OCI-LY7 (cell line): ENCODE results near the gene MPRIP. TPM values are rescaled to one million over a fixed set of nuclear protein-coding genes. Genes with fewer than 3 reads are reported as not detected.

Experiments
- BruUV-seq: library from RNA; stranded (reverse); fragments of 400-500 nt; replicated peaks from 2 replicates; lab custom pipeline; 2021; lab: Mats Ljungman, UMichigan
- CTCF ChIA-PET: fragments of 300-600 bp; sonication (Branson Sonifier 250); formaldehyde crosslinking; loops from one replicate; lab custom pipeline; 2022; ENCODE audit warnings: antibody characterized with exemption; ENCODE audit not compliant: unreplicated experiment; lab: Charles Lee
- POLR2A ChIA-PET: fragments of 300-600 bp; sonication (Branson Sonifier 250); formaldehyde crosslinking; loops from one replicate; lab custom pipeline; 2022; ENCODE audit warnings: antibody characterized with exemption; lab: Charles Lee
- DNase-seq: peaks from one replicate; pipeline ENCODE4 v3.0.0-alpha.2; 2015; ENCODE audit warnings: low spot score
- H2AFZ ChIP-seq: fragments of 200-600 bp; sonication (generic), shearing (Covaris generic); 2 replicates; pipeline ENCODE4 v1.6.1; 2014; ENCODE audit warnings: mild to moderate bottlenecking, antibody characterized with exemption, low read length, moderate library complexity
- H3K27ac ChIP-seq: fragments of 200-600 bp; sonication (generic); 2 replicates; pipeline ENCODE4 v1.5.1; 2014; ENCODE audit warnings: mixed run types, low read depth, mild to moderate bottlenecking, moderate library complexity, low read length, inconsistent platforms; ENCODE audit not compliant: poor library complexity, severe bottlenecking
- H3K36me3 ChIP-seq: fragments of 200-600 bp; sonication (generic); 2 replicates; pipeline ENCODE4 v1.6.1; 2014; ENCODE audit warnings: mild to moderate bottlenecking, antibody characterized with exemption, low read length, moderate library complexity, mixed read lengths; ENCODE audit not compliant: insufficient read depth
- H3K4me1 ChIP-seq: fragments of 200-600 bp; sonication (generic); 2 replicates; pipeline ENCODE4 v1.5.1; 2014; ENCODE audit warnings: mild to moderate bottlenecking, low read length; ENCODE audit not compliant: insufficient read depth, poor library complexity, severe bottlenecking
- H3K4me2 ChIP-seq: fragments of 200-600 bp; sonication (generic); 2 replicates; pipeline ENCODE4 v1.6.1; 2014; ENCODE audit warnings: mild to moderate bottlenecking, low read length
- H3K4me3 ChIP-seq: fragments of 200-600 bp; sonication (generic); 2 replicates; pipeline ENCODE4 v1.5.1; 2014; ENCODE audit warnings: mild to moderate bottlenecking, low read depth, low read length; ENCODE audit not compliant: poor library complexity, severe bottlenecking
- H3K79me2 ChIP-seq: fragments of 200-600 bp; sonication (generic); 2 replicates; pipeline ENCODE4 v1.6.1; 2016; ENCODE audit warnings: low read depth, mild to moderate bottlenecking, low read length, moderate library complexity, mixed read lengths; ENCODE audit not compliant: insufficient read depth
- H3K9me2 ChIP-seq: fragments of 200-600 bp; sonication (generic); 2 replicates; pipeline ENCODE4 v1.6.1; 2016; ENCODE audit warnings: mild to moderate bottlenecking, low read length, mixed read lengths; ENCODE audit not compliant: insufficient read depth
- H3K9me3 ChIP-seq: fragments of 200-600 bp; sonication (generic); 2 replicates; pipeline ENCODE4 v1.6.1; 2014; ENCODE audit warnings: mild to moderate bottlenecking, mixed run types, low read length, mixed read lengths
- H4K20me1 ChIP-seq: fragments of 200-600 bp; sonication (generic); 2 replicates; pipeline ENCODE4 v1.6.1; 2014; ENCODE audit warnings: mild to moderate bottlenecking, antibody characterized with exemption, low read length, moderate library complexity, mixed read lengths; ENCODE audit not compliant: insufficient read depth
- CTCF ChIP-seq: fragments of 200-600 bp; sonication (generic); conservative IDR thresholded peaks from 2 replicates; pipeline ENCODE4 v1.5.1; 2014; ENCODE audit warnings: mild to moderate bottlenecking, antibody characterized with exemption, low read length, moderate library complexity, mixed read lengths
- EZH2phosphoT487 ChIP-seq: fragments of 200-600 bp; sonication (generic); IDR thresholded peaks from 2 replicates; pipeline ENCODE4 v1.6.1; 2018; ENCODE audit warnings: low read depth, borderline replicate concordance, mild to moderate bottlenecking, mixed run types, antibody characterized with exemption, low read length, moderate library complexity, mixed read lengths
- intact Hi-C: fragments of 100-400 bp; cut with micrococcal nuclease; formaldehyde crosslinking; loops from one replicate; pipeline ENCODE4 v1.10.0; 2022; ENCODE audit not compliant: unreplicated experiment
- total RNA-seq, 2 experiments: library from RNA; depleted of rRNA in 1 of 2; stranded (reverse); fragments of >200 nt in 1 of 2; shearing (Covaris generic) in 1 of 2; gene quantifications; 2 replicates each; pipeline ENCODE4 v1.2.3, GENCODE V29; 2014 to 2022

MPRIP gene
- total RNA-seq, 2 experiments from 2014 or later: 73.3 to 109 TPM

DNA sequence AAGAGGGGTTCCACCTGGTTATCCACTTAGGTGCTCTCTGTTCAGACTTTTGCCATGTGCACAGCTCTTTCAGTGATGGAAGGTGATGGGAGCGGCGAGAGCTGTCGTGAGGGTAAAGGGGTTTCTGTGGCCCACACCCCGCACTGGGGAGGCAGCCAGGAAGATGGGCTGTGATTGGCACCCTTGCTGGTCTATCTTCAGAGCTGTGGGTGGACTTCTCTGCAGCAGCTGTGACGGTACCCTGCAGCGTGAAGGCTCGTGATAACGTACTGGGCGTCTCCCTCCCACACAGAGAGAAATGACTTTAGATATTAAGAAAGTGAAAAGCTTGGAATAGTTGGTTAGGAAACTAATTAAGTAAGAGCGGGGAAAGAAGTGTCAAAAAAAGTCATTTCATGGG, 45.8 kb downstream of the MPRIP start:
- POLR2A ChIA-PET: interaction anchor here (0.7 kb wide), 1 partner anchor 788 kb away, joined by 3 read pairs; no protein-coding TSS in a partner anchor

GRCh38 chr17:17088541-17089525, 46.6 kb downstream of the MPRIP start:
- no peak overlapping the region for H2AFZ ChIP-seq
- H3K9me3 ChIP-seq: no peaks in the 10 kb centered on the region
- ChIA-PET POLR2A (interaction anchor here (0.7 kb wide), 1 partner anchor 789 kb away, joined by 3 read pairs; no protein-coding TSS in a partner anchor), CTCF (no interaction called here)
- H3K27ac ChIP-seq: no peak overlapping the region
- H3K4me3 ChIP-seq: no peak overlapping the region
- TF ChIP-seq EZH2phosphoT487: no peak
- no peak for TF ChIP-seq CTCF
- H4K20me1 ChIP-seq: no peaks in the 10 kb centered on the region
- no peaks in the 10 kb centered on the region for H3K79me2 ChIP-seq
- no TSS peak for BruUV-seq
- peak; percentile 19 for DNase-seq
- H3K4me2 ChIP-seq: peak overlapping the region; percentile 24; the same call in 1 of the 2 replicates
- intact Hi-C loops: no loop called here
- no peaks in the 10 kb centered on the region for H3K36me3 ChIP-seq
- no peaks in the 10 kb centered on the region for H3K9me2 ChIP-seq
- H3K4me1 ChIP-seq: peaks cover 10% of the 10 kb centered on the region

More for the DNA sequence above, 45.8 kb downstream of the MPRIP start:
- Histone ChIP-seq H3K9me2 (no peaks in the 10 kb centered on the region), H3K9me3 (no peaks in the 10 kb centered on the region), H3K36me3 (no peaks in the 10 kb centered on the region), H3K79me2 (no peaks in the 10 kb centered on the region), H3K27ac (no peak overlapping the region), H4K20me1 (no peaks in the 10 kb centered on the region), H3K4me2 (no peak overlapping the region), H2AFZ (no peak overlapping the region), H3K4me3 (no peak overlapping the region), H3K4me1 (peaks cover 10% of the 10 kb centered on the region)
- no peak for DNase-seq
- CTCF ChIA-PET: no interaction called here
- intact Hi-C loops: no loop called here
- TF ChIP-seq EZH2phosphoT487 (no peak), CTCF (no peak)
- no TSS peak for BruUV-seq
